ENCODE measurements around the gene UBA6.

DNA sequence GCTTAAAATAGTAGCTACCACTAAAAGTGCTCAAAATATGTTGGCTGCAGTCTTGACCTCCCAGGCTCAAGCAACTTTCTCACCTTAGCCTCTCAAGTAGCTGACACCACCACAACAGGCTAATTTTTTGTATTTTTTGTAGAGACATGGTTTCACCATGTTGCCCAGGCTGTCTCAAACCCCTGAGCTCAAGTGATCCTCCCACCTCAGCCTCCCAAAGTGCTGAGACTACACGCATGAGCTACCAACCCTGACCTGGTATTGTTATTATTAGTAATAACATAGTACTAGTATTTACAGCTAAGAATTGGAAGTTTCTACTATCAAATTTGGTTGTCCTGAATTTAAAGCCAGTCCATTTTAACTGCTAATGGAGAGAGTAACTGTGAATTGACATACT, 124.4 kb downstream of the UBA6 start:
- TF ChIP-seq EZH2 (IDR thresholded peaks at IDR 0.05; ENCODE audit: insufficient read depth, low read length), result no peak
- no peak for TF ChIP-seq CTCF (IDR thresholded peaks at IDR 0.05; ENCODE audit: insufficient read depth, low read depth, low read length)

Measured in astrocyte (in vitro differentiated cells and primary cell).